Measurements from ENCODE around the gene AP1G1. TPM values are rescaled to one million over a fixed set of nuclear protein-coding genes. Genes with fewer than 3 reads are reported as not detected.
A peak's percentile ranks its signal among the peaks of the same experiment; 100 is the strongest.

Gene AP1G1
- total and polyA plus RNA-seq, 4 experiments from 2014 or later: 7.6 to 103 (median 57.0) TPM

GRCh38 chr16:71726476-71727315 lies 81.9 kb downstream of the AP1G1 start:
- DNase-seq: no peak
- Histone ChIP-seq H3K4me1 (ENCODE audit: insufficient read depth, low read length) (peaks cover 14% of the 10 kb centered on the region), H3K4me3 (ENCODE audit: low read length in 2 of 2) (no peak overlapping the region), H3K36me3 (ENCODE audit: insufficient read depth, low read length) (peaks cover under 1% of the 10 kb centered on the region), H3K27me3 (ENCODE audit: insufficient read depth, low read length) (no peaks in the 10 kb centered on the region), H3K9me3 (ENCODE audit: control insufficient read depth in 1 of 2, low read length in 2 of 2) (no peaks in the 10 kb centered on the region), H3K27ac (ENCODE audit: low read depth, low read length) (no peak overlapping the region)
- peak overlapping the region in 2 of 8 donors; percentile 3 to 7 for H3K4me3 Mint-ChIP-seq
- ChIA-PET POLR2A (ENCODE audit: partially characterized antibody) (interaction anchor here (1.2 kb wide), 1 partner anchor 82 kb away, joined by 3 read pairs; the partner anchor contains the start of gene AP1G1), CTCF (ENCODE audit: partially characterized antibody) (interaction anchor here (0.6 to 1.1 kb wide), 2 partner anchors 10 to 166 kb away, joined by 3 to 4 read pairs; no protein-coding TSS in a partner anchor)
- peaks cover 9 to 21% of the 10 kb centered on the region in 2 donors for H3K36me3 Mint-ChIP-seq
- intact Hi-C loops (cut with micrococcal nuclease): loop anchor here (10.0 kb wide), 1 partner anchor 368 kb away; the partner anchor contains the start of genes DHX38 and TXNL4B
- H3K27ac Mint-ChIP-seq: no peak overlapping the region
- peaks cover 7 to 17% (median 12%) of the 10 kb centered on the region in 4 donors for H3K4me1 Mint-ChIP-seq
- H3K9me3 Mint-ChIP-seq: no peaks in the 10 kb centered on the region
- H3K27me3 Mint-ChIP-seq: peaks cover 0 to 1% of the 10 kb centered on the region in 2 donors

DNA sequence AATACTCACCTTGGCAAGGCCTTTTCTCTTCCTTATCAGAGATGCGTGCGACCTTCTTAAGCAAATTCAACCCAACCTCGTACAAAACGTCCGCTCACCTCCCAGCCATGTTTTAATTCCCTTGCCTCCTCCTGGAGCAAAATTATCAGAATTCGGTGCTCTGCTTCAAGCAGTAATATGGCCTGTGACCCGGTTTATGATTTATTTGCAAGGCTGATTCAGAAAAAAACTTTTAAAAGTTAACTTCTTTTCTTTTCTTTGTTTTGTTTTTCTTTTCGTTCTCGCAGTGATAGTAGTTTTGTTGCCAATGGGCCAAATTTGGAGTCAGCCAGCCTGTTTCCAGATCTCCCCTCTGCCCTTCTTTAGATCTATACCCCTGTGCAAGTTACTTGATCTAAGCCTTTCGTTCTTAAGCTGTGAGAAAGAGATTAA lies 84.3 kb downstream of the AP1G1 start, which contains the start of gene PHLPP2:
Gene PHLPP2, minus strand, starts transcription at position 382 of the 432 bp plus-strand sequence. CDS start 9,906 bp downstream, outside the sequence.
- H3K4me3 Mint-ChIP-seq: peak within 1 kb of the TSS; percentile 81 to 90 (median 88)
- ChIA-PET CTCF (ENCODE audit: partially characterized antibody) (no interaction called here), POLR2A (ENCODE audit: partially characterized antibody) (interaction anchor here (2.0 kb wide), 1 partner anchor 84 kb away, joined by 10 read pairs; the partner anchor contains the start of gene AP1G1)
- Histone ChIP-seq H3K4me1 (ENCODE audit: insufficient read depth, low read length) (peaks cover 14% of the 10 kb centered on the region), H3K4me3 (ENCODE audit: low read length in 2 of 2) (peak within 1 kb of the TSS; percentile 45 to 54), H3K9me3 (ENCODE audit: control insufficient read depth in 1 of 2, low read length in 2 of 2) (no peaks in the 10 kb centered on the region), H3K36me3 (ENCODE audit: insufficient read depth, low read length) (no peaks in the 10 kb centered on the region), H3K27ac (ENCODE audit: low read depth, low read length) (peak within 1 kb of the TSS; percentile 83), H3K27me3 (ENCODE audit: insufficient read depth, low read length) (no peaks in the 10 kb centered on the region)
- H3K36me3 Mint-ChIP-seq: peaks cover 0 to 5% of the 10 kb centered on the region in 2 donors
- no peak for DNase-seq
- no peaks in the 10 kb centered on the region for H3K9me3 Mint-ChIP-seq
- intact Hi-C loops (cut with micrococcal nuclease): loop anchor here (1.0 to 10.0 kb wide), 4 partner anchors 84 to 370 kb away; partner anchors contain the start of genes AP1G1, DHODH, DHX38 and TXNL4B
- H3K4me1 Mint-ChIP-seq: peaks cover 7 to 18% (median 12%) of the 10 kb centered on the region in 4 donors
- H3K27me3 Mint-ChIP-seq: peaks cover 0 to 1% of the 10 kb centered on the region in 2 donors
- peak within 1 kb of the TSS; percentile 76 to 96 (median 89) for H3K27ac Mint-ChIP-seq

DNA sequence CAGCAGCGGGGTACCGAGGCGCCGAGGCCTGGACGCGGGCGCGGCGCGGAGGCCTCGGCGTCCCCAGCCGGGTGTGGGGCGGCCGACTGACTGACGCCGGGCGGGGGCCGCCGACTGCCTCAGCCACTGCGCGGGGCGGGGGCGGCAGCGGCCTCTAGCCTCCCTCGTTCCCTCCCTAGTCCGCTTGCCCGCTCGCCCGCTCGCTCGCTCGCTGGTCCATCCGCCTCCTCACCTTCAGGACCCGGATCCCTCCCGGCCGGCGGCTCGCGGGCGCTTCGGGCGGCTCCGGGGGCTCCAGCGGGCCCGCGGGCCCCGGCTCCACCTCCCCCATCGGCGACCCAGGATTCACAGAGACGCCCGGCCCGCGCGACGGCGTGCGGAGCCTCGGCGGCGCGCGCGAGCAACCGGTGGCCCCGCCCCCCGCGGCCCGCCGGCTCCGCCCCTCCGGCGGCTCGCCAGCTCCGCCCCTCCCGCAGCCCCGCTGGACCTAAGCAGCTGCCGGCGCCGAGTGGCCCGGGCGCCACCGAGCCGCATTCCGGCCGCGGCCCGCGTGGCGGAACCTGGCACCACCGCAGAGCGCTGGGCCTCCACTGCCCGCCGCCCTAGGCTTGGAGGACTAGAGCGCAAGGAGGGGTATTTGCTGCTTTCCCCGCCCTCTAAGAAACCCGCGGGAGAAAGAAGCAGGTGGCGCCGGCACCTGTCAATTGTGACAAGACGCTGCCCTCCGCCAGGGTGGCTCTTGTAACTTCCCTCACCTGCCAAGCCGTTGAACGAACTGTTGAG lies 84.9 kb downstream of the AP1G1 start:
- POLR2A ChIA-PET (ENCODE audit: partially characterized antibody): interaction anchor here (1.3 to 2.0 kb wide), 2 partner anchors 85 to 370 kb away, joined by 4 to 10 read pairs; partner anchors contain the start of genes AP1G1, DHX38 and TXNL4B

DNA sequence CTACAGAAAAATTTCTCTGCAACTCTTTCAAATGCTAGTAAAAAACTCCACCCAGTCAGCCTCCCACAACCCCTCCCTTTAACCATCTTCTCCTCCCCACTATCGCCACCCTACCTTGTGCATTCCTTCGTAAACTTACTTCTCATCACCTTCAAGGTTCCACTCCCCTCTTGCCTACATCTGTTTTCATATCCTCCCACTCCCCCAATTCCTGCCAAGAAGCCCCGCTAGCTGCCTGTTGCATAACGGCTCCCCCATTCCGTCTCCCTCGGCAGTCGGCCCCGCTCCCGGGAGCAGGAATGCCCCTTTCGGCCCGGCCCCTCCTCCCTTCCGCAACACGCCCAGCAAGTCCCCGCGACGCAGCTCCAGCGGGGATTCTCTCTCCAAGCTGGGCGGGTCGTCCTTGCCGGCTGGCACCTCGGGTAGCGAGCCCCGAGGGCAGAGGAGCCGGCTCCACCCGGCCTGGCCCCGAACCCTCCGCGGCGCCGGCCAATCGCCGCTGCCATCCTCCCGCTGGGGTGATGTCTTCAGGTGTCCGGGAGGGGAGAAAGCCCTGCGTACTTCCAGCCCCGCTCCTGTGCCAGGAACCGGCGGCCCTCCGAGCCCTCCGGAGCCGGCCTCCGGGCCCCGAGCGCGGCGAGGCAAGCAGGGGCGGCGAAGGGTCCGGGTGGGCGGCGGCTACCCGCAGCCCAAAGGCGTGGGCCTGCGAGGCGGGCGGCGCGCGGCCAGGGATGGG lies 85.7 kb downstream of the AP1G1 start:
- Mint-ChIP-seq H3K27me3 (peaks cover 0 to 1% of the 10 kb centered on the region in 2 donors), H3K9me3 (no peaks in the 10 kb centered on the region), H3K4me3 (peak overlapping the region; percentile 86 to 97 (median 92)), H3K36me3 (peaks cover 3 to 8% of the 10 kb centered on the region in 2 donors), H3K27ac (peak overlapping the region; percentile 89 to 97 (median 94)), H3K4me1 (peaks cover 7 to 21% (median 12%) of the 10 kb centered on the region in 4 donors)
- H3K4me1 ChIP-seq (ENCODE audit: insufficient read depth, low read length): peaks cover 14% of the 10 kb centered on the region
- DNase-seq: peak; percentile 52 to 73 (median 58)
- peak overlapping the region; percentile 58 to 69 for H3K4me3 ChIP-seq (ENCODE audit: low read length in 2 of 2)
- intact Hi-C loops (cut with micrococcal nuclease): loop anchor here (5.0 to 10.0 kb wide), 2 partner anchors 159 to 372 kb away; partner anchors contain the start of genes DHX38, TXNL4B and ZNF821
- CTCF ChIA-PET (ENCODE audit: partially characterized antibody): interaction anchor here (1.0 to 1.4 kb wide), 2 partner anchors 160 to 239 kb away, joined by 3 to 5 read pairs; no protein-coding TSS in a partner anchor
- POLR2A ChIA-PET (ENCODE audit: partially characterized antibody): interaction anchor here (1.0 to 2.0 kb wide), 4 partner anchors 9 to 371 kb away, joined by 3 to 10 read pairs (median 6); partner anchors contain the start of genes AP1G1, DHX38, TXNL4B and ZNF821
- H3K9me3 ChIP-seq (ENCODE audit: control insufficient read depth in 1 of 2, low read length in 2 of 2): no peaks in the 10 kb centered on the region
- H3K27ac ChIP-seq (ENCODE audit: low read depth, low read length): peak overlapping the region; percentile 83
- H3K27me3 ChIP-seq (ENCODE audit: insufficient read depth, low read length): no peaks in the 10 kb centered on the region
- no peaks in the 10 kb centered on the region for H3K36me3 ChIP-seq (ENCODE audit: insufficient read depth, low read length)

More for the DNA sequence above, 84.9 kb downstream of the AP1G1 start:
- peak overlapping the region; percentile 83 for H3K27ac ChIP-seq (ENCODE audit: low read depth, low read length)
- Mint-ChIP-seq H3K27me3 (peaks cover 0 to 1% of the 10 kb centered on the region in 2 donors), H3K27ac (peak overlapping the region; percentile 76 to 96 (median 89)), H3K9me3 (no peaks in the 10 kb centered on the region), H3K4me1 (peaks cover 7 to 20% (median 12%) of the 10 kb centered on the region in 4 donors), H3K4me3 (peak overlapping the region; percentile 81 to 90 (median 88)), H3K36me3 (peaks cover 1 to 6% of the 10 kb centered on the region in 2 donors)
- CTCF ChIA-PET (ENCODE audit: partially characterized antibody): interaction anchor here (1.0 to 1.4 kb wide), 2 partner anchors 159 to 238 kb away, joined by 3 to 5 read pairs; no protein-coding TSS in a partner anchor
- intact Hi-C loops (cut with micrococcal nuclease): loop anchor here (1.0 to 10.0 kb wide), 4 partner anchors 85 to 371 kb away; partner anchors contain the start of genes AP1G1, DHODH, DHX38 and TXNL4B
- peaks cover 14% of the 10 kb centered on the region for H3K4me1 ChIP-seq (ENCODE audit: insufficient read depth, low read length)
- DNase-seq: peak; percentile 87 to 91 (median 88)
- no peaks in the 10 kb centered on the region for H3K9me3 ChIP-seq (ENCODE audit: control insufficient read depth in 1 of 2, low read length in 2 of 2)
- no peaks in the 10 kb centered on the region for H3K27me3 ChIP-seq (ENCODE audit: insufficient read depth, low read length)
- H3K4me3 ChIP-seq (ENCODE audit: low read length in 2 of 2): peak overlapping the region; percentile 45 to 54
- no peaks in the 10 kb centered on the region for H3K36me3 ChIP-seq (ENCODE audit: insufficient read depth, low read length)

DNA sequence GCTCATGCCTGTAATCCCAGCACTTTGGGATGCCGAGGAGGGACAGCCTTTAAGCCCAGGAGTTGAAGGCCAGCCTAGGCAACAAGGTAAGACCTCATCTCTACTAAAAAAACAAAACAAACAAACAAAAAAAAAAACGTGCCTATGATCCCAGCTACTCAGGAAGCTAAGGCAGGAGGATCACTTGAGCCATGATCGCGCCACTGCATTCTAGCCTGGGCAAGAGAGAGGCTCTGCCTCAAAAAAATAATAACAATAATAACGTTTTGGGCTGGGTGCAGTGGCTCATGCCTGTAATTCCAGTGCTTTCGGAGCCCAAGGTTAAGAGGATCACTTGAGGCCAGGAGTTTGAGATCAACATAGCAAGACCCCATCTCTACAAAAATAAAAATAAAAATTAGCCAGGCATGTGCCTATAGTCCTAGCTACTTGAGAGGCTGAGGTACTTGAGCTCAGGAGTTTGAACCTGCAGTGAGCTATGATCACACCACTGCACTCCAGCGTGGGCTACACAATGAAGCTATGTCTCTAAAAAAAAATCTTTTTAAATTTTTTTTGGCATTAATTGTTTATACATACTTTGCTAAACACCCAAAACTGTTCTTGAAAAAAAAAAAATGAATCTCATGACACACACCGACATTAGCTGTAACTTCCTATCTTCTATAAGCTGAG lies 87.4 kb downstream of the AP1G1 start:
- POLR2A ChIA-PET (ENCODE audit: partially characterized antibody): interaction anchor here (0.6 to 1.7 kb wide), 2 partner anchors 9 to 162 kb away, joined by 3 to 9 read pairs; partner anchors contain the start of gene ZNF821
- peak overlapping the region in 2 of 8 donors; percentile 26 to 36 for H3K4me3 Mint-ChIP-seq
- peak overlapping the region in 1 of 7 donors; percentile 35 for H3K27ac Mint-ChIP-seq

More for the DNA sequence above, 87.4 kb downstream of the AP1G1 start:
- Histone ChIP-seq H3K27ac (ENCODE audit: low read depth, low read length) (no peak overlapping the region), H3K4me3 (ENCODE audit: low read length in 2 of 2) (no peak overlapping the region), H3K36me3 (ENCODE audit: insufficient read depth, low read length) (no peaks in the 10 kb centered on the region), H3K4me1 (ENCODE audit: insufficient read depth, low read length) (peaks cover 14% of the 10 kb centered on the region), H3K9me3 (ENCODE audit: control insufficient read depth in 1 of 2, low read length in 2 of 2) (no peaks in the 10 kb centered on the region), H3K27me3 (ENCODE audit: insufficient read depth, low read length) (no peaks in the 10 kb centered on the region)
- CTCF ChIA-PET (ENCODE audit: partially characterized antibody): no interaction called here
- H3K4me1 Mint-ChIP-seq: peaks cover 9 to 21% (median 13%) of the 10 kb centered on the region in 4 donors
- H3K36me3 Mint-ChIP-seq: peaks cover 3 to 11% of the 10 kb centered on the region in 2 donors
- intact Hi-C loops (cut with micrococcal nuclease): loop anchor here (5.0 to 10.0 kb wide), 2 partner anchors 161 to 374 kb away; partner anchors contain the start of genes DHX38, TXNL4B and ZNF821
- H3K27me3 Mint-ChIP-seq: peaks cover 0 to 1% of the 10 kb centered on the region in 2 donors
- no peaks in the 10 kb centered on the region for H3K9me3 Mint-ChIP-seq
- no peak for DNase-seq

Data from CD4-positive, alpha-beta memory T cell (primary cell).